GM19372 (cell line): ENCODE results near the gene GAB1.

Source experiments
- ATAC-seq: cut with Tn5 transposase; IDR thresholded peaks from one replicate; pipeline ENCODE4 v1.9.1; 2021; ENCODE audit warnings: mild to moderate bottlenecking, low read depth, moderate library complexity; ENCODE audit not compliant: unreplicated experiment

Gene GAB1

DNA sequence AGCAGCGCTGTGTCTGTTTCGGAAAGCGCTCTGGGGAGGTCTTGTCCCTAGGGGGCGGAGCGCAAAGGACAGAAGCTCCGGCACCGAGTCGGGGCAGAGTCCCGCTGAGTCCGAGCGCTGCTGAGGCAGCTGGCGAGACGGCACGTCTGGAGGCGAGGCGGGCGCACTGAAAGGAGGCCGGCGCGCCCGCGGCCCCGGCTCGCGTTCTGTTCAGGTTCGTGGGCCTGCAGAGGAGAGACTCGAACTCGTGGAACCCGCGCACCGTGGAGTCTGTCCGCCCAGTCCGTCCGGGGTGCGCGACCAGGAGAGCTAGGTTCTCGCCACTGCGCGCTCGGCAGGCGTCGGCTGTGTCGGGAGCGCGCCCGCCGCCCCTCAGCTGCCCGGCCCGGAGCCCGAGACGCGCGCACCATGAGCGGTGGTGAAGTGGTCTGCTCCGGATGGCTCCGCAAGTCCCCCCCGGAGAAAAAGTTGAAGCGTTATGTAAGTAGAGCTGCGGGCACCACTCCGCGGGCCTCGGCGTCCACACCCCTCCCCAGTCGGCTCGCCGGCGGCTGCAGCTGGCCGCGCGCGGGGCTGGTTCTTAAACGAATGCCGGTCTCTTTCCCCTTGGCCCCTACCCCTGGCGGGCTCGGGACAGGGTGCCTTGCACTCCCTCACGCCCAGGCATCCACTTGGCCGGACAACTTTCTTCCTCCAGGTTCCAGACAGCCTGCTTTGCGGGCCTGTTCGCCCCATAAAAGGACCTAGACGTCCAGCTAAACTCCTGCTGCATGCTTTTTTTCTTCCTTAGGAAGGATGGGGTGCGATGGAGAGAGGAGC is at the start of gene GAB1:
GAB1 (plus strand) TSS at position 96 of the 819 bp plus-strand sequence; CDS start at position 409, 313 bp downstream.
- ATAC-seq = peak; percentile 69

DNA sequence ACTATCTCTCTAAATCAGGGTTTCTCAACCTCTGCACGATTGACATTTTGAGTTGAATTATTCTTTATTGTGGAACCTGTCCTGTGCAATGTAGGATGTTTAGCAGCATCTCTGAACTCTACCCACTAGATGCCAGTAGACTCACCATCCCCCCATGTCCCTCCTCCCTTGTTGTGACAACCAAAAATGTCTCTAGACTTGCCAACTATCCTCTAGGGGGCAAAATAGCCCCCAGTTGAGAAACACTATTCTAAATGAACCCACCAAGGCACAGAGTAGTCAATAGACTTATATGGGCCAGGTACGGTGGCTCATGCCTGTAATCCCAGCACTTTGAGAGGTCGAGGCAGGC is 49.1 kb upstream of the GAB1 start:
- no peak for ATAC-seq

- no peak for ATAC-seq
Measured at GRCh38 chr4:143288171-143288570, 48.5 kb upstream of the GAB1 start.

- no peak for ATAC-seq
Measured at GRCh38 chr4:143289370-143289769, 47.3 kb upstream of the GAB1 start.

GRCh38 chr4:143291314-143291713 is 45.4 kb upstream of the GAB1 start:
- no peak for ATAC-seq

GRCh38 chr4:143292858-143293257 is 43.8 kb upstream of the GAB1 start:
- ATAC-seq = no peak

DNA sequence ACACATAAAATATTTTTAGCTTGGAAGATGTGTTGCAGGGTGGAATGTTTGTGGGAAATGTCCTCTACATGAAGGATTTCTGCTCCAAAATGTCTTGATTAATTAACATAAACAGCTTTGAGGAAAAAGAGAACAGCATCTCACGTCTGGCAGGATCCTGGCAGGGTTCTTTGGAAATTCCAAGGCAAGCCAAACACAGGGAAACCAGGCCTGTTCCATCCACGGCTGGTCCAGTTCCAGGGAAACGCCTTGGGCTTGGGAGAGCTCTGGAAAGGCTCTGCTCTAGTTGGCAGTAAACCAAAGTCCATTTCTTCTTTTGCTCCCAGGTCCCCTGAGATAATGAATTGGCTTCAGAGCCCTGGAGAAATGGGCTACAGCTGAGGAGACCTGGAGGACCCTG is 42.4 kb upstream of the GAB1 start:
- no peak for ATAC-seq

GRCh38 chr4:143294710-143295275 is 41.9 kb upstream of the GAB1 start:
- ATAC-seq = no peak

GRCh38 chr4:143296397-143297067 is 40.1 kb upstream of the GAB1 start:
- no peak for ATAC-seq

- no peak for ATAC-seq
Measured at GRCh38 chr4:143300860-143301259, 35.8 kb upstream of the GAB1 start.

GRCh38 chr4:143302536-143302935 is 34.1 kb upstream of the GAB1 start:
- no peak for ATAC-seq

GRCh38 chr4:143306788-143307187 is 29.9 kb upstream of the GAB1 start:
- ATAC-seq = no peak

GRCh38 chr4:143307531-143307930 is 29.1 kb upstream of the GAB1 start:
- ATAC-seq = no peak

DNA sequence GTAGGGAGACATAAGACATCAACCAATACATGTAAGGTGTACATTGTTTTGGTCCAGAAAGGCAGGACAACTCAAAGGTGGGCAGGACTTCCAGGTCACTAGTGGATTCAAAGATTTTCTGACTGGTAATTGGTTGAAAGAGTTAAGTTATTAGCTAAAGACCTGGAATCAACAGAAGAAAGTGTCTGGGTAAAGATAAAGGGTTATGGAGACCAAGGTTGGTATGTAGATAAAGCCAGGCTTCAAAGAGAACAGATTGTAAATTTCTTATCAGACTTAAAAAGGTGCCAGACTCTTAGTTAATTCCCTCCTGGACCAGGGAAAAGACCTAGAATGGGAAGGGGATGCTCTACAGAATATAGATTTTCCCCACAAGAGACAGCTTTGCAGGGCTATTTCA is 28.3 kb upstream of the GAB1 start:
- ATAC-seq = no peak

DNA sequence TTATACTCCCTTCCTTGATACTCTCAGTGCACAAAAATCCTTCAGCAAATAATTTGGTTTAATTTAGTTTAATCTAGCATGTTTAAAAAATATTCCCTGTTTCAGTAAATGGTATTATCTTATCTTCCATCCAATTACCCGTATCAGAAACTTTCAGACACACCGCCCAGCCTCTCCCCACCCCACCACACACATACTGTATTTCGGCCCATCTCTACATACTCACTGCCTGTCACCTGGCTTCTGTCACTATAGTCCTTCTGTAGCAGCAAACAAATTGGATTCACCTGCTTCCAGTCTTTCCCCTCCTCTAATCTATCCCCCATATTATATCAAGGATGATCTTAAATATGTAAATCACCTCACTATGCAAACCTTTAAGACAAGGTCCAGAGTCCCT is 24.8 kb upstream of the GAB1 start:
- no peak for ATAC-seq

DNA sequence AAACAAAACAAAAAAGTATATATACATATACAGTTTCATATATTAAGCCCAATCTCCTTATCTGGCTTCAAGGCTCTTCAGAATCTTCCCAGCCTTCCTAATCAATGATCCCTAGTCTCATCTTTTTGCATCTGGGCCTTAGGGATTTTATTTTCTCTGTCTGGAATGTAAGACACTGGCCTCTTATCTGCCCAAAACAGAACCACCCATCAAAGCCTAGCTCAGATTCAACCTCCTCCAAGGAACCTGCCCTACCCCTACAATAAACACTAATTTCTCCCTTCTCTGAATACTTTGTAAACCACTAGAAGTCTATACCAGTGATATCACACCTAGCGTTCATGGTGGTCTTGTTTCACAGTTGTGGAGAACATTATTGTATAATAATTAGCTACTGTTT is 23.2 kb upstream of the GAB1 start:
- no peak for ATAC-seq

GRCh38 chr4:143313996-143314395 is 22.7 kb upstream of the GAB1 start:
- no peak for ATAC-seq

DNA sequence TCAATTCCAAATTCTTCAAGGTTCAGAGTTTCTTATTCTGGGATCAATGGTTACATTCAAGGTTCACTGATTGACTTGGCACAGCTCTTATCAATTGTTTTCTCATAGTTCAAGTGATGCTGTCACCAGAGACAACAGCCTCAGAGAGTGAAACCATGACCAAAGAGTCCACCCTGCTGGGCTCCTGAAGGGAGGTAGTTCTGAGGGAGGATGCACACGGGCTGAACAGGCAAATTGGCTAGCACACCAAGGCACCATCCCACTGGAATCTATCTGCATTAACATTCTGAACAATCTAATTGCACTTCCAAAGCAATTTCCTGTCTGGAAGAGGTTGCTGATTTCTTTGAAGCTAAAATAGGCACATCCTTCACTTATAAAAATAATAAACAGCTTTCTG is 16.6 kb upstream of the GAB1 start:
- ATAC-seq = no peak

GRCh38 chr4:143326735-143327134 is 9.9 kb upstream of the GAB1 start:
- no peak for ATAC-seq

DNA sequence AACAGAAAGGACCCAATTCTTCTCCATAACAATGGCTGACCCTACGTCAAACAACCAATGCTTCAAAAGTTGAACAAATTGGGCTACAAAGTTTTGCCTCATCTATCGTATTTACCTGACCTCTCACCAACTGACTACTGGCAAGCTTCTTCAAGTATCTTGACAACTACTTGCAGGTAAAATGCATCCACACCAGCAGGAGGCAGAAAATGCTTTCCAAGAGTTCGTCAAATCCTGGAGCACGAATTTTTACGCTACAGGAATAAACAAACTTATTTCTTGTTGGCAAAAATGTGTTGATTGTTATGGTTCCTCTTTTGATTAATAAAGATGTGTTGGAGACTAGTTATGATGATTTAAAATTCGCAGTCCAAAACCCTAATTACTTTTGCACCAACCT is 6.7 kb upstream of the GAB1 start:
- no peak for ATAC-seq

GRCh38 chr4:143335979-143336780 is 496 bp upstream of the GAB1 start:
- ATAC-seq = peak; percentile 41
